ENCODE measurements around the gene CYTH4.

GRCh38 chr22:37283393-37283937 is 1.2 kb downstream of the CYTH4 start:
- no peak for TF ChIP-seq CTCF (IDR thresholded peaks at IDR 0.05)
- no peak for TF ChIP-seq EZH2phosphoT487 (IDR thresholded peaks at IDR 0.05)
- no peak for TF ChIP-seq EZH2 (IDR thresholded peaks at IDR 0.05)

Data from neural progenitor cell (in vitro differentiated cells).